Endothelial cell of umbilical vein (primary cell): ENCODE data around the gene DST.

Source experiments
- EZH2 ChIP-seq: IDR thresholded peaks from 2 replicates; pipeline ENCODE4 v1.6.1; 2012; ENCODE audit warnings: borderline replicate concordance, low read depth, mild to moderate bottlenecking, moderate library complexity, low read length, inconsistent platforms; ENCODE audit not compliant: severe bottlenecking
- MAX ChIP-seq: IDR thresholded peaks from 2 replicates; pipeline ENCODE4 v1.6.1; 2011; ENCODE audit not compliant: insufficient read depth, insufficient read length
- POLR2AphosphoS5 ChIP-seq: IDR thresholded peaks from 2 replicates; pipeline ENCODE4 v1.6.1; 2012; ENCODE audit warnings: low read depth, mild to moderate bottlenecking, control low read depth, low read length, moderate library complexity; ENCODE audit not compliant: insufficient read depth
- TF ChIP-seq, protein P1 (sequence below), 2 donors: IDR thresholded peaks; 1 replicate in 1 of 2; 2 replicates in 1 of 2; pipeline ENCODE4 v1.5.1; 2011; ENCODE audit warnings: low read length in 2 of 2, mild to moderate bottlenecking in 2 of 2, moderate library complexity in 2 of 2, control low read depth in 1 of 2, inconsistent platforms in 1 of 2, low read depth in 1 of 2; ENCODE audit not compliant: insufficient read depth in 1 of 2; ENCODE audit errors: extremely low read depth in 1 of 2

DNA sequence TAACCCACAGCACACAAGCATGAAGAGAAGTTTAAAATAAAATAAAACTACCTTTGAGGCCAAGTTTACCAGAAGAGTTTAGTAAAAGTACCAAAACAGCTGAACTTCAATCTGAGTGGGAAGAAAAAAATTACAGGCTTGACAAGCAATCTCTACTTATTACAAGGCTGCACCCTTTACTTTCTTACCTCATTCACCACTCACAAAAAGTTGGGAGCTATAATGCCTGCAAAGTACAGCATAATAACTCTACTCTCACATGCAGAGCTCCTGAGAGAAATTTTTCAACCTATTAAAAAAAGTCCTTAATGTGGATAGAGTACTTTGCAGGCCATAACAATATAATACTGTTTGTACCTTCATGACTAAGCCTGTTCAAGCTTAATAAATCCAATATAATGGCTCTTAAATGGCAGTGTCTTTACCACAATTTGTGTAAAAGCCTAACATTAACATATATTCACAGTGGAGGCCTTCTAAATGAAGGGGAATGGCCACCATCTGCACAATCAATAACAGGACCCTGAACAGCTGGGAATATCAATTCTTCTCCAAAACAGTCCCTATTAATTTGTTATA is 103.1 kb downstream of the DST start:
- TF ChIP-seq MAX (no peak), POLR2AphosphoS5 (no peak), EZH2 (no peak)
- TF ChIP-seq, protein P1, sequence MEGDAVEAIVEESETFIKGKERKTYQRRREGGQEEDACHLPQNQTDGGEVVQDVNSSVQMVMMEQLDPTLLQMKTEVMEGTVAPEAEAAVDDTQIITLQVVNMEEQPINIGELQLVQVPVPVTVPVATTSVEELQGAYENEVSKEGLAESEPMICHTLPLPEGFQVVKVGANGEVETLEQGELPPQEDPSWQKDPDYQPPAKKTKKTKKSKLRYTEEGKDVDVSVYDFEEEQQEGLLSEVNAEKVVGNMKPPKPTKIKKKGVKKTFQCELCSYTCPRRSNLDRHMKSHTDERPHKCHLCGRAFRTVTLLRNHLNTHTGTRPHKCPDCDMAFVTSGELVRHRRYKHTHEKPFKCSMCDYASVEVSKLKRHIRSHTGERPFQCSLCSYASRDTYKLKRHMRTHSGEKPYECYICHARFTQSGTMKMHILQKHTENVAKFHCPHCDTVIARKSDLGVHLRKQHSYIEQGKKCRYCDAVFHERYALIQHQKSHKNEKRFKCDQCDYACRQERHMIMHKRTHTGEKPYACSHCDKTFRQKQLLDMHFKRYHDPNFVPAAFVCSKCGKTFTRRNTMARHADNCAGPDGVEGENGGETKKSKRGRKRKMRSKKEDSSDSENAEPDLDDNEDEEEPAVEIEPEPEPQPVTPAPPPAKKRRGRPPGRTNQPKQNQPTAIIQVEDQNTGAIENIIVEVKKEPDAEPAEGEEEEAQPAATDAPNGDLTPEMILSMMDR (IDR thresholded peaks at IDR 0.05; ENCODE audit: extremely low read depth in 1 of 2, insufficient read depth in 1 of 2, low read depth in 1 of 2, low read length in 2 of 2), result no peak
